K562 (cell line): ENCODE data around the gene RGS21. TPM values are rescaled to one million over a fixed set of nuclear protein-coding genes. Genes with fewer than 3 reads are reported as not detected.

Experiments
- ATAC-seq: fragments of 200-7000 bp; cut with Tn5 transposase; 3 replicates; pipeline ENCODE4 v1.9.1; 2020; ENCODE audit warnings: moderate library complexity
- BruUV-seq: library from RNA; stranded (reverse); fragments of 400-500 nt; replicated peaks from 2 replicates; lab custom pipeline; 2021; lab: Mats Ljungman, UMichigan
- CTCF ChIA-PET: fragments of 300-600 bp; formaldehyde crosslinking; extraction: SDS; loops from one replicate; lab custom pipeline; 2021; ENCODE audit warnings: low intra/inter-chr PET ratio; lab: Yijun Ruan, JAX
- POLR2A ChIA-PET: fragments of 300-600, 350-650 bp; sonication (Branson Sonifier 250); formaldehyde crosslinking; extraction: SDS; loops from one replicate; lab custom pipeline; 2021; ENCODE audit warnings: antibody characterized with exemption, inconsistent platforms; lab: Yijun Ruan, JAX
- DNase-seq, 4 experiments: peaks; one replicate each; pipeline versions ENCODE4 v3.0.0 to v3.0.0-alpha.2; 2011 to 2018; ENCODE audit warnings: low spot score in 3 of 4, mixed read lengths in 3 of 4; ENCODE audit errors: extremely low read depth in 1 of 4
- FAIRE-seq: peaks from 2 replicates; lab custom pipeline; 2011; peaks lifted over from hg19 to GRCh38; lab: Jason Lieb, UNC
- H2AFZ ChIP-seq: 2 replicates; pipeline ENCODE4 v1.6.0; 2011; ENCODE audit warnings: low read depth, low read length, control low read depth, inconsistent platforms
- H3K27ac ChIP-seq: fragments of 200-600 bp; 3 replicates; pipeline ENCODE4 v1.8.0; 2011; ENCODE audit warnings: low read depth, mild to moderate bottlenecking, control low read depth, inconsistent platforms, low read length, moderate library complexity, mixed read lengths; ENCODE audit errors: extremely low read depth
- H3K27me3 ChIP-seq, 2 experiments: fragments of 300-600 bp in 1 of 2; 2 replicates in 1 of 2; 3 replicates in 1 of 2; pipeline versions ENCODE4 v1.6.0 to v1.8.0; 2011; ENCODE audit warnings: inconsistent platforms in 2 of 2, low read length in 2 of 2, mild to moderate bottlenecking in 1 of 2, mixed read lengths in 1 of 2, moderate library complexity in 1 of 2; ENCODE audit not compliant: control insufficient read depth in 2 of 2, insufficient read depth in 2 of 2
- H3K36me3 ChIP-seq: fragments of 300-600 bp; 3 replicates; pipeline ENCODE4 v1.8.0; 2011; ENCODE audit warnings: mild to moderate bottlenecking, low read length, inconsistent platforms; ENCODE audit not compliant: control insufficient read depth, insufficient read depth
- H3K4me1 ChIP-seq, 2 experiments: fragments of 200-600 bp in 1 of 2; replicated peaks in 1 of 2; 2 replicates in 1 of 2; 3 replicates in 1 of 2; pipeline versions ENCODE4 v1.5.1 to v1.8.0; 2011; ENCODE audit warnings: inconsistent platforms in 2 of 2, low read length in 2 of 2, mild to moderate bottlenecking in 1 of 2, mixed read lengths in 1 of 2, moderate library complexity in 1 of 2; ENCODE audit not compliant: control insufficient read depth in 2 of 2, insufficient read depth in 2 of 2
- H3K4me2 ChIP-seq: 2 replicates; pipeline ENCODE4 v1.6.1; 2011; ENCODE audit warnings: low read length, control low read depth, inconsistent platforms, mixed read lengths; ENCODE audit not compliant: insufficient read depth
- H3K4me3 ChIP-seq: fragments of 200-600 bp; sonication (generic), shearing (Covaris generic); 2 replicates; pipeline ENCODE4 v1.5.1; 2016; ENCODE audit warnings: control low read depth, inconsistent platforms
- H3K79me2 ChIP-seq: fragments of 200-600 bp; 3 replicates; pipeline ENCODE4 v1.8.0; 2011; ENCODE audit warnings: low read length, inconsistent platforms; ENCODE audit not compliant: control insufficient read depth, insufficient read depth
- H3K9ac ChIP-seq, 2 experiments: 2 replicates each; pipeline versions ENCODE4 v1.6.0 to v1.6.1; 2011; ENCODE audit warnings: low read depth in 2 of 2, low read length in 2 of 2, control low read depth in 1 of 2, inconsistent platforms in 1 of 2, mild to moderate bottlenecking in 1 of 2, mixed read lengths in 1 of 2; ENCODE audit not compliant: insufficient read depth in 1 of 2
- H3K9me1 ChIP-seq: one replicate; pipeline ENCODE4 v1.6.0; 2011; ENCODE audit warnings: inconsistent platforms, mild to moderate bottlenecking, low read length, moderate library complexity; ENCODE audit not compliant: control insufficient read depth, insufficient read depth
- H3K9me3 ChIP-seq: replicated peaks from 2 replicates; pipeline ENCODE4 v1.5.1; 2011; ENCODE audit warnings: low read depth, low read length, inconsistent platforms; ENCODE audit not compliant: control insufficient read depth, insufficient read depth
- H4K20me1 ChIP-seq: replicated peaks from 2 replicates; pipeline ENCODE4 v1.6.1; 2011; ENCODE audit warnings: low read length, inconsistent platforms, mixed read lengths; ENCODE audit not compliant: control insufficient read depth, insufficient read depth
- CC2D1A ChIP-seq: fragments of 450-650 bp; IDR thresholded peaks from 2 replicates; pipeline ENCODE4 v1.6.1; 2017; ENCODE audit warnings: mild to moderate bottlenecking
- CEBPG ChIP-seq, 3 experiments: fragments of 200-800 bp in 1 of 3; sonication (Bioruptor generic) in 1 of 3; sonication (generic) in 1 of 3; formaldehyde crosslinking in 1 of 3; IDR thresholded peaks in 2 of 3; conservative IDR thresholded peaks in 1 of 3; 2 replicates each; pipeline versions ENCODE4 v1.6.1 to v1.8.0; 2016 to 2022; ENCODE audit warnings: missing compliant biosample characterization in 2 of 3, missing genetic modification characterization in 2 of 3, mild to moderate bottlenecking in 1 of 3, missing genetic modification reagents in 1 of 3
- GATAD2B ChIP-seq: fragments of 450-650 bp; IDR thresholded peaks from 2 replicates; pipeline ENCODE4 v1.6.1; 2017; ENCODE audit warnings: mild to moderate bottlenecking, borderline replicate concordance
- ID3 ChIP-seq, 2 experiments: fragments of 250-450 bp in 1 of 2; fragments of 450-650 bp in 1 of 2; sonication (Bioruptor Pico) in 1 of 2; IDR thresholded peaks; 2 replicates each; pipeline versions ENCODE4 v1.6.1 to v1.8.0; 2016 to 2021; ENCODE audit warnings: mild to moderate bottlenecking in 2 of 2, moderate library complexity in 2 of 2, missing compliant biosample characterization in 1 of 2, missing genetic modification characterization in 1 of 2
- JUND ChIP-seq, 2 experiments: IDR thresholded peaks; 2 replicates in 1 of 2; 3 replicates in 1 of 2; pipeline ENCODE4 v1.6.1; 2011; ENCODE audit warnings: borderline replicate concordance in 2 of 2, low read depth in 2 of 2, low read length in 2 of 2, improper control_type of control experiment in 1 of 2, missing biosample characterization in 1 of 2, missing genetic modification characterization in 1 of 2, missing genetic modification reagents in 1 of 2
- NFIX ChIP-seq: fragments of 250-450 bp; sonication (Bioruptor Pico); IDR thresholded peaks from 2 replicates; pipeline ENCODE4 v1.4.0; 2020; ENCODE audit warnings: low read depth, mild to moderate bottlenecking, moderate library complexity
- NR1H2 ChIP-seq: sonication (generic); formaldehyde crosslinking; IDR thresholded peaks from 2 replicates; pipeline ENCODE4 v1.4.0; 2020; ENCODE audit warnings: mild to moderate bottlenecking, missing genetic modification reagents
- PRMT5 ChIP-seq: sonication (generic); formaldehyde crosslinking; IDR thresholded peaks from 2 replicates; pipeline ENCODE4 v1.5.0; 2020; ENCODE audit warnings: missing genetic modification reagents
- RAD51 ChIP-seq: fragments of 450-650 bp; IDR thresholded peaks from 2 replicates; pipeline ENCODE4 v1.7.1; 2016; ENCODE audit warnings: low read depth, mild to moderate bottlenecking, borderline replicate concordance
- RFX1 ChIP-seq: fragments of 450-650 bp; IDR thresholded peaks from 2 replicates; pipeline ENCODE4 v1.6.1; 2016; ENCODE audit warnings: mild to moderate bottlenecking, moderate library complexity
- SMAD2 ChIP-seq: fragments of 150-350 bp; IDR thresholded peaks from 2 replicates; pipeline ENCODE4 v1.6.1; 2014; ENCODE audit warnings: low read depth, mild to moderate bottlenecking, low read length
- SMARCC2 ChIP-seq: fragments of 450-650 bp; IDR thresholded peaks from 2 replicates; pipeline ENCODE4 v1.6.1; 2017; ENCODE audit warnings: antibody characterized with exemption, moderate library complexity, mild to moderate bottlenecking, low read depth
- STAT5B ChIP-seq: fragments of 250-450 bp; sonication (Bioruptor Pico); IDR thresholded peaks from 2 replicates; pipeline ENCODE4 v1.8.0; 2021; ENCODE audit warnings: mild to moderate bottlenecking, inconsistent platforms
- WHSC1 ChIP-seq: IDR thresholded peaks from one replicate; pipeline ENCODE4 v1.6.1; 2012; ENCODE audit warnings: low read length, control low read depth, inconsistent platforms
- ZBTB17 ChIP-seq: fragments of 450-650 bp; formaldehyde crosslinking; IDR thresholded peaks from 2 replicates; pipeline ENCODE4 v1.4.0; 2020; ENCODE audit warnings: mild to moderate bottlenecking
- ZBTB5 ChIP-seq: fragments of 450-650 bp; IDR thresholded peaks from 2 replicates; pipeline ENCODE4 v1.6.1; 2017; ENCODE audit warnings: antibody characterized with exemption
- ZNF282 ChIP-seq: sonication (generic); formaldehyde crosslinking; IDR thresholded peaks from 2 replicates; pipeline ENCODE4 v1.8.1; 2023; ENCODE audit warnings: missing genetic modification reagents
- ZNF76 ChIP-seq: fragments of 250-450 bp; sonication (Bioruptor Pico); IDR thresholded peaks from 2 replicates; pipeline ENCODE4 v1.4.0; 2020; ENCODE audit warnings: mild to moderate bottlenecking, moderate library complexity, borderline replicate concordance
- WGBS: fragments of 100-300 bp; shearing (Covaris generic); methylation state at CpG from one replicate; pipeline ENCODE4 v1.1.6; 2016; ENCODE audit warnings: low coverage, mixed read lengths; ENCODE audit not compliant: insufficient coverage; ENCODE audit errors: missing lambda C conversion rate; 5-methylcytosine and 5-hydroxymethylcytosine counted together
- in situ Hi-C: fragments of 300-500 bp; cut with MboI; formaldehyde crosslinking; loops from 4 replicates; pipeline ENCODE4 v1.15.0; 2018; ENCODE audit warnings: inconsistent platforms, mixed read lengths
- intact Hi-C: fragments of 100-400 bp; cut with micrococcal nuclease; formaldehyde crosslinking; loops from 2 replicates; pipeline ENCODE4 v1.14.2; 2022
- polyA plus RNA-seq, 8 experiments: library from polyadenylated mRNA; depleted of rRNA in 4 of 8; stranded (reverse) in 5 of 8; unstranded in 3 of 8; fragments of >200 nt; fragmentation: Nextera tagmentation in 2 of 8; fragmentation: Illumina TruSeq in 1 of 8; extraction: Ambion mirVana in 2 of 8; extraction: Trizol in 1 of 8; gene quantifications; 2 replicates each; pipeline versions ENCODE4 v1.2.1 to v1.2.3, GENCODE V29; 2011 to 2014; ENCODE audit warnings: inconsistent platforms in 1 of 8, missing spikeins in 1 of 8
- total RNA-seq, 7 experiments: library from RNA; depleted of rRNA in 6 of 7; stranded (reverse); fragments of >200 nt in 6 of 7; fragmentation: Illumina TruSeq in 2 of 7; extraction: Trizol in 2 of 7; gene quantifications; 2 replicates each; pipeline versions ENCODE4 v1.2.1 to v1.2.3, GENCODE V29; 2011 to 2021; ENCODE audit warnings: low replicate concordance in 1 of 7
- TF ChIP-seq, protein P1 (sequence below): fragments of 450-650 bp; IDR thresholded peaks from 2 replicates; pipeline ENCODE4 v1.7.1; 2018; ENCODE audit warnings: mild to moderate bottlenecking, low read depth; ENCODE audit not compliant: partially characterized antibody

The RGS21 gene
- total and polyA plus RNA-seq, 9 of the 15 experiments (the other 6 are each of a cell fraction or from before 2014, with no cell fraction given) = not detected

DNA sequence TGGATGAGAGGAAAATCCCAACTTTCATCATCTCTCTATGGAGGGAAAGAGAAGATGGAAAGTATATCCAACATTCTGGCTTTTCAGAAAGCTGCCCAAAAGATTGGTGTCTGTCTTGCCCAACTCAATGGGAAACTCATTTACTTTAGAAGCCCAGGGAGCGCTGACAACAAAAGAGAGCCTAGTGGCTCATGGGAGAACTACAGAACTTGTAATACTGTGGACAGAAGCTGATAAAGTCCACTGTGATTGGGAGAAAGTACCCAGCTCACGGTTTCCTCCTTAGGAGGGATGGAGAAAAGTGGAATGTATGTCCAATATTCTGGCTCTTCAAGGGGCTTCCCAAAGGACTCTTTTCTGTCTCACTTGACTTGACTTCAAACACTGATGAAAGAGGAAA is 66.0 kb downstream of the RGS21 start:
- FAIRE-seq (no peak), DNase-seq (no peak), ATAC-seq (no peak)
- BruUV-seq = no TSS peak
- H4K20me1 ChIP-seq = no peaks in the 10 kb centered on the region
- WGBS = 17% methylated on average over 2 of the region's 2 CpGs
- no peaks in the 10 kb centered on the region for H3K4me1 ChIP-seq
- no peaks in the 10 kb centered on the region for H3K27me3 ChIP-seq
- H3K79me2 ChIP-seq = no peaks in the 10 kb centered on the region
- no peak overlapping the region for H3K4me3 ChIP-seq
- H3K9me1 ChIP-seq = no peaks in the 10 kb centered on the region
- H3K9ac ChIP-seq = no peak overlapping the region
- no peak overlapping the region for H3K27ac ChIP-seq
- peaks cover 2% of the 10 kb centered on the region; the same call in 1 of the 2 replicates for H3K9me3 ChIP-seq
- ChIA-PET CTCF (no interaction called here), POLR2A (no interaction called here)
- no peak overlapping the region for H3K4me2 ChIP-seq
- no peaks in the 10 kb centered on the region for H3K36me3 ChIP-seq
- intact Hi-C loops (no loop called here), in situ Hi-C loops (no loop called here)
- H2AFZ ChIP-seq = no peak overlapping the region
- TF ChIP-seq ZBTB17 (CRISPR knock-in tag) = no peak
- no peak for TF ChIP-seq SMARCC2
- TF ChIP-seq ZNF76 (CRISPR knock-in tag) = no peak
- no peak for TF ChIP-seq CC2D1A
- no peak for TF ChIP-seq SMAD2
- no peak for TF ChIP-seq JUND (IDR thresholded peaks at IDR 0.05; ENCODE audit: borderline replicate concordance, low read depth, low read length)
- no peak for TF ChIP-seq JUND (tag; IDR thresholded peaks at IDR 0.05; ENCODE audit: borderline replicate concordance, low read depth, low read length)
- no peak for TF ChIP-seq CEBPG (CRISPR knock-in tag; IDR thresholded peaks at IDR 0.05)
- TF ChIP-seq CEBPG (tag; conservative IDR thresholded peaks at IDR 0.05 in 1 of 2, IDR thresholded peaks at IDR 0.05 in 1 of 2) = no peak
- no peak for TF ChIP-seq RAD51
- no peak for TF ChIP-seq STAT5B (CRISPR knock-in tag)
- TF ChIP-seq ZNF282 (CRISPR knock-in tag) = no peak
- TF ChIP-seq ID3 (CRISPR knock-in tag; IDR thresholded peaks at IDR 0.05) = no peak
- TF ChIP-seq ID3 (tag; IDR thresholded peaks at IDR 0.05) = no peak
- TF ChIP-seq PRMT5 (CRISPR knock-in tag) = no peak
- TF ChIP-seq RFX1 = no peak
- TF ChIP-seq ZBTB5 = no peak
- no peak for TF ChIP-seq WHSC1
- TF ChIP-seq, protein P1, sequence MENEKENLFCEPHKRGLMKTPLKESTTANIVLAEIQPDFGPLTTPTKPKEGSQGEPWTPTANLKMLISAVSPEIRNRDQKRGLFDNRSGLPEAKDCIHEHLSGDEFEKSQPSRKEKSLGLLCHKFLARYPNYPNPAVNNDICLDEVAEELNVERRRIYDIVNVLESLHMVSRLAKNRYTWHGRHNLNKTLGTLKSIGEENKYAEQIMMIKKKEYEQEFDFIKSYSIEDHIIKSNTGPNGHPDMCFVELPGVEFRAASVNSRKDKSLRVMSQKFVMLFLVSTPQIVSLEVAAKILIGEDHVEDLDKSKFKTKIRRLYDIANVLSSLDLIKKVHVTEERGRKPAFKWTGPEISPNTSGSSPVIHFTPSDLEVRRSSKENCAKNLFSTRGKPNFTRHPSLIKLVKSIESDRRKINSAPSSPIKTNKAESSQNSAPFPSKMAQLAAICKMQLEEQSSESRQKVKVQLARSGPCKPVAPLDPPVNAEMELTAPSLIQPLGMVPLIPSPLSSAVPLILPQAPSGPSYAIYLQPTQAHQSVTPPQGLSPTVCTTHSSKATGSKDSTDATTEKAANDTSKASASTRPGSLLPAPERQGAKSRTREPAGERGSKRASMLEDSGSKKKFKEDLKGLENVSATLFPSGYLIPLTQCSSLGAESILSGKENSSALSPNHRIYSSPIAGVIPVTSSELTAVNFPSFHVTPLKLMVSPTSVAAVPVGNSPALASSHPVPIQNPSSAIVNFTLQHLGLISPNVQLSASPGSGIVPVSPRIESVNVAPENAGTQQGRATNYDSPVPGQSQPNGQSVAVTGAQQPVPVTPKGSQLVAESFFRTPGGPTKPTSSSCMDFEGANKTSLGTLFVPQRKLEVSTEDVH = no peak
- no peak for TF ChIP-seq NFIX (CRISPR knock-in tag)
- TF ChIP-seq NR1H2 (CRISPR knock-in tag) = no peak
- TF ChIP-seq GATAD2B = no peak
